SK-N-SH treated with all-trans-retinoic acid at 6 μM for 48 hours (cell line): ENCODE data around the gene SYK.

Experiments
- PATZ1 ChIP-seq: fragments of 250-450 bp; sonication (Bioruptor Pico); IDR thresholded peaks from 2 replicates; pipeline ENCODE4 v1.8.0; 2020; ENCODE audit warnings: mild to moderate bottlenecking, moderate library complexity, borderline replicate concordance
- POU6F1 ChIP-seq: fragments of 250-450 bp; sonication (Bioruptor Pico); IDR thresholded peaks from 2 replicates; pipeline ENCODE4 v1.8.0; 2021; ENCODE audit warnings: low read depth, mild to moderate bottlenecking, moderate library complexity, borderline replicate concordance

GRCh38 chr9:90807006-90807405 lies 5.4 kb downstream of the SYK start:
- TF ChIP-seq POU6F1 (CRISPR knock-in tag) (no peak), PATZ1 (CRISPR knock-in tag) (no peak)
